WTC11 (cell line): ENCODE results near the gene TMEM190. TPM values are rescaled to one million over a fixed set of nuclear protein-coding genes. Genes with fewer than 3 reads are reported as not detected.

Source experiments
- ATAC-seq: fragments of 200-7000 bp; cut with Tn5 transposase; 2 replicates; pipeline ENCODE4 v1.10.0; 2021; ENCODE audit warnings: mild to moderate bottlenecking, moderate library complexity
- CTCF ChIA-PET: fragments of 300-600 bp; sonication (Branson Sonifier 250); formaldehyde crosslinking; loops from one replicate; lab custom pipeline; 2021; ENCODE audit warnings: antibody characterized with exemption; lab: Charles Lee
- POLR2A ChIA-PET: fragments of 350-600 bp; sonication (Branson Sonifier 250); formaldehyde crosslinking; loops from one replicate; lab custom pipeline; 2021; ENCODE audit warnings: antibody characterized with exemption; lab: Charles Lee
- DNase-seq: peaks from one replicate; pipeline ENCODE4 v3.0.0; 2021; ENCODE audit warnings: low spot score
- H3K27ac Mint-ChIP-seq: 2 replicates; pipeline ENCODE4 v1.8.0; 2021; ENCODE audit warnings: mixed read lengths
- H3K27me3 Mint-ChIP-seq: 2 replicates; pipeline ENCODE4 v1.8.0; 2021; ENCODE audit warnings: low read depth, mild to moderate bottlenecking, moderate library complexity, mixed read lengths
- H3K36me3 Mint-ChIP-seq: 2 replicates; pipeline ENCODE4 v1.8.0; 2021; ENCODE audit warnings: mixed read lengths
- H3K4me1 Mint-ChIP-seq: 2 replicates; pipeline ENCODE4 v1.8.0; 2022; ENCODE audit warnings: mixed read lengths
- H3K4me3 Mint-ChIP-seq: 2 replicates; pipeline ENCODE4 v1.8.0; 2021; ENCODE audit warnings: mild to moderate bottlenecking, moderate library complexity, mixed read lengths
- H3K9me3 Mint-ChIP-seq: 2 replicates; pipeline ENCODE4 v1.8.0; 2021; ENCODE audit warnings: mixed read lengths
- CDX4 ChIP-seq: fragments of 250-450 bp; sonication (Bioruptor Pico); IDR thresholded peaks from 2 replicates; pipeline ENCODE4 v1.9.0; 2021; ENCODE audit warnings: moderate library complexity, mild to moderate bottlenecking, inconsistent platforms, borderline replicate concordance
- E2F4 ChIP-seq: sonication (generic); formaldehyde crosslinking; IDR thresholded peaks from 2 replicates; pipeline ENCODE4 v1.8.1; 2022; ENCODE audit warnings: low read depth, mild to moderate bottlenecking, moderate library complexity, missing genetic modification reagents, borderline replicate concordance
- ESRRA ChIP-seq: sonication (generic); formaldehyde crosslinking; IDR thresholded peaks from 2 replicates; pipeline ENCODE4 v1.8.1; 2022; ENCODE audit warnings: mild to moderate bottlenecking, missing genetic modification reagents, borderline replicate concordance
- FOXP1 ChIP-seq: sonication (generic); formaldehyde crosslinking; IDR thresholded peaks from 2 replicates; pipeline ENCODE4 v1.8.0; 2022; ENCODE audit warnings: missing genetic modification reagents, mild to moderate bottlenecking, moderate library complexity, borderline replicate concordance
- GRHL2 ChIP-seq: fragments of 250-450 bp; sonication (Bioruptor Pico); IDR thresholded peaks from 2 replicates; pipeline ENCODE4 v1.8.0; 2022; ENCODE audit warnings: mild to moderate bottlenecking, moderate library complexity; ENCODE audit not compliant: insufficient replicate concordance, severe bottlenecking
- MXD4 ChIP-seq: fragments of 250-450 bp; sonication (Bioruptor Pico); IDR thresholded peaks from 2 replicates; pipeline ENCODE4 v1.8.0; 2021; ENCODE audit warnings: mild to moderate bottlenecking, moderate library complexity, borderline replicate concordance
- MYBL2 ChIP-seq: sonication (generic); formaldehyde crosslinking; IDR thresholded peaks from 2 replicates; pipeline ENCODE4 v1.8.1; 2023; ENCODE audit warnings: mild to moderate bottlenecking, moderate library complexity, missing genetic modification reagents
- RELA ChIP-seq: sonication (generic); formaldehyde crosslinking; IDR thresholded peaks from 2 replicates; pipeline ENCODE4 v1.8.1; 2022; ENCODE audit warnings: missing genetic modification reagents, mild to moderate bottlenecking, borderline replicate concordance
- SP1 ChIP-seq: sonication (generic); formaldehyde crosslinking; conservative IDR thresholded peaks from 2 replicates; pipeline ENCODE4 v1.8.1; 2022; ENCODE audit warnings: missing genetic modification reagents
- ZBTB21 ChIP-seq: sonication (generic); formaldehyde crosslinking; IDR thresholded peaks from 2 replicates; pipeline ENCODE4 v1.8.1; 2023; ENCODE audit warnings: mild to moderate bottlenecking, missing genetic modification reagents, borderline replicate concordance
- ZNF219 ChIP-seq: sonication (generic); formaldehyde crosslinking; IDR thresholded peaks from 2 replicates; pipeline ENCODE4 v1.8.0; 2023; ENCODE audit warnings: missing genetic modification reagents, mild to moderate bottlenecking, borderline replicate concordance
- ZNF416 ChIP-seq: fragments of 250-450 bp; sonication (Bioruptor Pico); IDR thresholded peaks from 2 replicates; pipeline ENCODE4 v1.9.0; 2021; ENCODE audit warnings: mild to moderate bottlenecking, inconsistent platforms
- ZNF423 ChIP-seq: fragments of 250-450 bp; sonication (Bioruptor Pico); IDR thresholded peaks from 2 replicates; pipeline ENCODE4 v2.1.2; 2022; ENCODE audit warnings: mild to moderate bottlenecking, moderate library complexity
- ZNF425 ChIP-seq: fragments of 250-450 bp; sonication (Bioruptor Pico); conservative IDR thresholded peaks from 2 replicates; pipeline ENCODE4 v1.9.0; 2021; ENCODE audit warnings: mild to moderate bottlenecking
- total RNA-seq: library from RNA; stranded (reverse); gene quantifications from 3 replicates; pipeline ENCODE4 v1.2.3, GENCODE V29; 2021
- TF ChIP-seq, protein P1 (sequence below): fragments of 250-450 bp; sonication (Bioruptor Pico); IDR thresholded peaks from 2 replicates; pipeline ENCODE4 v2.1.2; 2022; ENCODE audit warnings: mild to moderate bottlenecking, moderate library complexity
- TF ChIP-seq, protein P2 (sequence below): sonication (generic); formaldehyde crosslinking; IDR thresholded peaks from 2 replicates; pipeline ENCODE4 v1.8.1; 2022; ENCODE audit warnings: low read depth, missing genetic modification reagents, borderline replicate concordance
- TF ChIP-seq, protein P3 (sequence below): fragments of 200-600 bp; IDR thresholded peaks from 2 replicates; pipeline ENCODE4 v1.8.0; 2022; ENCODE audit warnings: antibody characterized with exemption

TMEM190 gene
- total RNA-seq, 1 experiment from 2014 or later = 0.33 TPM

- CTCF ChIA-PET = interaction anchor here (0.5 to 2.2 kb wide), 10 partner anchors 16 to 811 kb away, joined by 3 to 10 read pairs (median 5); partner anchors contain the start of genes IL11 and TMEM238
- Mint-ChIP-seq H3K27ac (0 out of 2 replicates have a peak overlapping the region, but pooled peaks have one; percentile 85), H3K4me3 (peak overlapping the region; percentile 83), H3K4me1 (peaks cover 23% of the 10 kb centered on the region), H3K36me3 (peaks cover 28% of the 10 kb centered on the region), H3K27me3 (peaks cover 18% of the 10 kb centered on the region), H3K9me3 (no peaks in the 10 kb centered on the region)
- DNase-seq (peak; percentile 47), ATAC-seq (no peak)
- POLR2A ChIA-PET = interaction anchor here (0.6 to 1.8 kb wide), 7 partner anchors 8 to 67 kb away, joined by 3 to 6 read pairs (median 5); partner anchors contain the start of genes TMEM238 and UBE2S
- no peak for TF ChIP-seq MXD4 (CRISPR knock-in tag)
- TF ChIP-seq, protein P1, sequence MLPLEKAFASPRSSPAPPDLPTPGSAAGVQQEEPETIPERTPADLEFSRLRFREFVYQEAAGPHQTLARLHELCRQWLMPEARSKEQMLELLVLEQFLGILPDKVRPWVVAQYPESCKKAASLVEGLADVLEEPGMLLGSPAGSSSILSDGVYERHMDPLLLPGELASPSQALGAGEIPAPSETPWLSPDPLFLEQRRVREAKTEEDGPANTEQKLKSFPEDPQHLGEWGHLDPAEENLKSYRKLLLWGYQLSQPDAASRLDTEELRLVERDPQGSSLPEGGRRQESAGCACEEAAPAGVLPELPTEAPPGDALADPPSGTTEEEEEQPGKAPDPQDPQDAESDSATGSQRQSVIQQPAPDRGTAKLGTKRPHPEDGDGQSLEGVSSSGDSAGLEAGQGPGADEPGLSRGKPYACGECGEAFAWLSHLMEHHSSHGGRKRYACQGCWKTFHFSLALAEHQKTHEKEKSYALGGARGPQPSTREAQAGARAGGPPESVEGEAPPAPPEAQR (CRISPR knock-in tag) = no peak
- TF ChIP-seq ZBTB21 (CRISPR knock-in tag) = 0 out of 2 replicates have a peak, but pooled peaks have one; percentile 52
- no peak for TF ChIP-seq RELA
- no peak for TF ChIP-seq ZNF425 (CRISPR knock-in tag)
- no peak for TF ChIP-seq SP1 (CRISPR knock-in tag)
- no peak for TF ChIP-seq GRHL2 (CRISPR knock-in tag)
- no peak for TF ChIP-seq MYBL2 (CRISPR knock-in tag)
- TF ChIP-seq, protein P2, sequence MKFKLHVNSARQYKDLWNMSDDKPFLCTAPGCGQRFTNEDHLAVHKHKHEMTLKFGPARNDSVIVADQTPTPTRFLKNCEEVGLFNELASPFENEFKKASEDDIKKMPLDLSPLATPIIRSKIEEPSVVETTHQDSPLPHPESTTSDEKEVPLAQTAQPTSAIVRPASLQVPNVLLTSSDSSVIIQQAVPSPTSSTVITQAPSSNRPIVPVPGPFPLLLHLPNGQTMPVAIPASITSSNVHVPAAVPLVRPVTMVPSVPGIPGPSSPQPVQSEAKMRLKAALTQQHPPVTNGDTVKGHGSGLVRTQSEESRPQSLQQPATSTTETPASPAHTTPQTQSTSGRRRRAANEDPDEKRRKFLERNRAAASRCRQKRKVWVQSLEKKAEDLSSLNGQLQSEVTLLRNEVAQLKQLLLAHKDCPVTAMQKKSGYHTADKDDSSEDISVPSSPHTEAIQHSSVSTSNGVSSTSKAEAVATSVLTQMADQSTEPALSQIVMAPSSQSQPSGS (CRISPR knock-in tag) = no peak
- no peak for TF ChIP-seq ZNF219 (CRISPR knock-in tag)
- peak; percentile 95 for TF ChIP-seq ZNF423 (CRISPR knock-in tag)
- no peak for TF ChIP-seq FOXP1 (CRISPR knock-in tag)
- TF ChIP-seq, protein P3, sequence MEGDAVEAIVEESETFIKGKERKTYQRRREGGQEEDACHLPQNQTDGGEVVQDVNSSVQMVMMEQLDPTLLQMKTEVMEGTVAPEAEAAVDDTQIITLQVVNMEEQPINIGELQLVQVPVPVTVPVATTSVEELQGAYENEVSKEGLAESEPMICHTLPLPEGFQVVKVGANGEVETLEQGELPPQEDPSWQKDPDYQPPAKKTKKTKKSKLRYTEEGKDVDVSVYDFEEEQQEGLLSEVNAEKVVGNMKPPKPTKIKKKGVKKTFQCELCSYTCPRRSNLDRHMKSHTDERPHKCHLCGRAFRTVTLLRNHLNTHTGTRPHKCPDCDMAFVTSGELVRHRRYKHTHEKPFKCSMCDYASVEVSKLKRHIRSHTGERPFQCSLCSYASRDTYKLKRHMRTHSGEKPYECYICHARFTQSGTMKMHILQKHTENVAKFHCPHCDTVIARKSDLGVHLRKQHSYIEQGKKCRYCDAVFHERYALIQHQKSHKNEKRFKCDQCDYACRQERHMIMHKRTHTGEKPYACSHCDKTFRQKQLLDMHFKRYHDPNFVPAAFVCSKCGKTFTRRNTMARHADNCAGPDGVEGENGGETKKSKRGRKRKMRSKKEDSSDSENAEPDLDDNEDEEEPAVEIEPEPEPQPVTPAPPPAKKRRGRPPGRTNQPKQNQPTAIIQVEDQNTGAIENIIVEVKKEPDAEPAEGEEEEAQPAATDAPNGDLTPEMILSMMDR = no peak
- TF ChIP-seq E2F4 = no peak
- no peak for TF ChIP-seq ESRRA (CRISPR knock-in tag)
- no peak for TF ChIP-seq ZNF416 (CRISPR knock-in tag)
- TF ChIP-seq CDX4 (CRISPR knock-in tag) = no peak
Measured at GRCh38 chr19:55340784-55341147, 35.9 kb upstream of the TMEM190 start.
